ENCODE results near the gene GSK3B. TPM values are rescaled to one million over a fixed set of nuclear protein-coding genes. Genes with fewer than 3 reads are reported as not detected.
A peak's percentile ranks its signal among the peaks of the same experiment; 100 is the strongest.

GSK3B gene
- total RNA-seq, 1 experiment from 2014 or later, result 56.5 TPM

DNA sequence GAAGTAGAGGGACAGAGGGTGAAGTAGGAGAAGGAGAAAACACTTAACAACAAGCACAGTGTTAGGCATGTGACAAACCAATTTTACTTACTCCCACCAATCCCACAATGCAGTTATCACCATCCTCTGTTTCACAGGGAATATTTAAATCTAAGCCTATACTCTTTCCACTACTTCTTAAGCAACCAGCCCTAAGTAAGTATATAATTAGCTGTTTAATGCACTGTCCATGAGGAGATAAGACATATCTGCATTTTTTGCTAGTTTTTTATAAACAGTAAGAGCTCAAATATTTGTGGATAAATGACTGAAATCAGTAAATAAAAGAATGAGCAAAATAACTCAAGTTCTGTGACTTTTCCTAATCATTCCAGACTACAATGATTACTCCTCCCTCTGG lies 62.7 kb downstream of the GSK3B start:
- no peak overlapping the region for H3K23ac ChIP-seq (ENCODE audit: insufficient read length, low read depth, low read length)
- no peaks in the 10 kb centered on the region for H3K9me3 Mint-ChIP-seq
- no peak overlapping the region for H2BK120ac ChIP-seq (ENCODE audit: low read depth, low read length, poor library complexity, severe bottlenecking)
- H2AFZ ChIP-seq (ENCODE audit: low read length), result no peak overlapping the region
- no peak overlapping the region for H3K4me3 Mint-ChIP-seq
- no peak overlapping the region for H2BK20ac ChIP-seq (ENCODE audit: low read depth, low read length, poor library complexity, severe bottlenecking)
- H3K9ac ChIP-seq (ENCODE audit: extremely low read depth, insufficient read length, low read length), result no peak overlapping the region
- no peak overlapping the region for H2BK12ac ChIP-seq (ENCODE audit: insufficient read length, low read depth, low read length)
- H3K79me1 ChIP-seq (ENCODE audit: insufficient read depth, low read depth, low read length, poor library complexity, severe bottlenecking), result peaks cover 3% of the 10 kb centered on the region
- TF ChIP-seq, protein P1, sequence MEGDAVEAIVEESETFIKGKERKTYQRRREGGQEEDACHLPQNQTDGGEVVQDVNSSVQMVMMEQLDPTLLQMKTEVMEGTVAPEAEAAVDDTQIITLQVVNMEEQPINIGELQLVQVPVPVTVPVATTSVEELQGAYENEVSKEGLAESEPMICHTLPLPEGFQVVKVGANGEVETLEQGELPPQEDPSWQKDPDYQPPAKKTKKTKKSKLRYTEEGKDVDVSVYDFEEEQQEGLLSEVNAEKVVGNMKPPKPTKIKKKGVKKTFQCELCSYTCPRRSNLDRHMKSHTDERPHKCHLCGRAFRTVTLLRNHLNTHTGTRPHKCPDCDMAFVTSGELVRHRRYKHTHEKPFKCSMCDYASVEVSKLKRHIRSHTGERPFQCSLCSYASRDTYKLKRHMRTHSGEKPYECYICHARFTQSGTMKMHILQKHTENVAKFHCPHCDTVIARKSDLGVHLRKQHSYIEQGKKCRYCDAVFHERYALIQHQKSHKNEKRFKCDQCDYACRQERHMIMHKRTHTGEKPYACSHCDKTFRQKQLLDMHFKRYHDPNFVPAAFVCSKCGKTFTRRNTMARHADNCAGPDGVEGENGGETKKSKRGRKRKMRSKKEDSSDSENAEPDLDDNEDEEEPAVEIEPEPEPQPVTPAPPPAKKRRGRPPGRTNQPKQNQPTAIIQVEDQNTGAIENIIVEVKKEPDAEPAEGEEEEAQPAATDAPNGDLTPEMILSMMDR (conservative IDR thresholded peaks at IDR 0.05), result no peak
- no peak for DNase-seq
- H3K27ac ChIP-seq (ENCODE audit: insufficient read length, low read depth, low read length), result no peak overlapping the region
- no peaks in the 10 kb centered on the region for H3K27me3 ChIP-seq (ENCODE audit: insufficient read depth, low read length)
- no peaks in the 10 kb centered on the region for H3K23me2 ChIP-seq (ENCODE audit: insufficient read length, low read depth, low read length, poor library complexity, severe bottlenecking)
- peaks cover 17 to 31% of the 10 kb centered on the region in 2 experiments for H3K4me1 Mint-ChIP-seq
- peak overlapping the region in 2 of 3 experiments; percentile 31 to 57; a peak in 2 of 7 replicates for H3K27ac Mint-ChIP-seq
- no peak overlapping the region for H3T11ph ChIP-seq (ENCODE audit: low read length)
- no peak overlapping the region for H4K8ac ChIP-seq (replicated peaks; ENCODE audit: insufficient read length, low read depth, low read length)
- H3K56ac ChIP-seq (ENCODE audit: insufficient read length, low read depth, low read length), result no peak overlapping the region
- no peak overlapping the region for H3K4me2 ChIP-seq (ENCODE audit: insufficient read depth, insufficient read length, low read length)
- no peaks in the 10 kb centered on the region for H3K27me3 Mint-ChIP-seq (ENCODE audit: low read depth)
- H3K36me3 Mint-ChIP-seq (ENCODE audit: insufficient read depth in 1 of 3, low read depth in 3 of 3), result no peaks in the 10 kb centered on the region; a peak in 1 of 7 replicates
- no peak overlapping the region for H2BK15ac ChIP-seq (ENCODE audit: low read depth, low read length)
- no peak overlapping the region for H2AK5ac ChIP-seq (ENCODE audit: insufficient read length, low read length)
- H3K4ac ChIP-seq (ENCODE audit: low read depth, low read length), result no peak overlapping the region
- H3K4me1 ChIP-seq (ENCODE audit: insufficient read depth, low read length), result no peaks in the 10 kb centered on the region; the same call in 1 of the 2 replicates
- H4K5ac ChIP-seq (ENCODE audit: insufficient read length, low read depth, low read length), result no peak overlapping the region
- H2BK5ac ChIP-seq (ENCODE audit: insufficient read length, low read length), result no peak overlapping the region
- no peaks in the 10 kb centered on the region for H3K9me3 ChIP-seq (ENCODE audit: control insufficient read depth, low read depth, low read length)
- no peak overlapping the region for H3K14ac ChIP-seq (ENCODE audit: insufficient read depth, low read length)
- no peaks in the 10 kb centered on the region for H4K20me1 ChIP-seq (ENCODE audit: control insufficient read depth, insufficient read depth, insufficient read length)
- peaks cover 17% of the 10 kb centered on the region; the same call in 1 of the 2 replicates for H3K79me2 ChIP-seq (ENCODE audit: insufficient read depth, low read length)
- H3K18ac ChIP-seq (ENCODE audit: insufficient read length, low read depth, low read length), result no peak overlapping the region
- no peak overlapping the region for H4K91ac ChIP-seq (ENCODE audit: insufficient read length, low read depth, low read length)
